Measurements from ENCODE around the gene EVA1B. TPM values are rescaled to one million over a fixed set of nuclear protein-coding genes. Genes with fewer than 3 reads are reported as not detected.

Gene EVA1B
- total RNA-seq, 6 experiments from 2014 or later, result 3.2 to 20.6 (median 5.1) TPM

DNA sequence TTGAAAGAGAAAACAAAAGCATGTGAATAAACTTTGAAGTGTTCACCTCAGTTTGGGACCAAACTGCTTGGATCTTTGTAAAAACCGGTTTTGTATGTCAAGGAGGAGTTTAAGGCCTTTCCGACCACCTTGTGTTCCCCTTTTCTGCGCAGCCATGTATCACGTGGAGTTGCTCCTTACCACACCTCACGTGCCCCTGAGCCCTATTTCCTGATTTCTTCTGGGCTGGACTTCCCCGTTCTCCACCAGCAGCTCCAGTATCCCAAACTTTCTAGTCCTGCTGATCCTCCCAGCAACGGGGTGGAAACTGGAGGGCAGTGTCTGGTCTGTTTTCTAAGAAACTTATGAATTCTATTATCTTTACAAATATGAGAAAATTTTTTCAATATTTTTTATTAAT is 18.9 kb downstream of the EVA1B start:
- 52% methylated on average over 7 of the region's 7 CpGs for WGBS (ENCODE audit: insufficient coverage, low coverage, low lambda C conversion rate, missing lambda C conversion rate)
- DNase-seq, result peak in 1 of 3 donors; percentile 47
- Histone ChIP-seq H3K36me3 (peaks cover 3 to 52% (median 17%) of the 10 kb centered on the region in 4 donors), H3K4me3 (no peak overlapping the region), H3K4me1 (peaks cover 0 to 7% (median under 1%) of the 10 kb centered on the region in 4 donors), H3K27ac (no peak overlapping the region), H3K27me3 (no peaks in the 10 kb centered on the region), H3K9me3 (no peaks in the 10 kb centered on the region)
- no peak for ATAC-seq
- TF ChIP-seq POLR2A (IDR thresholded peaks at IDR 0.05), result no peak
- TF ChIP-seq, protein P1, sequence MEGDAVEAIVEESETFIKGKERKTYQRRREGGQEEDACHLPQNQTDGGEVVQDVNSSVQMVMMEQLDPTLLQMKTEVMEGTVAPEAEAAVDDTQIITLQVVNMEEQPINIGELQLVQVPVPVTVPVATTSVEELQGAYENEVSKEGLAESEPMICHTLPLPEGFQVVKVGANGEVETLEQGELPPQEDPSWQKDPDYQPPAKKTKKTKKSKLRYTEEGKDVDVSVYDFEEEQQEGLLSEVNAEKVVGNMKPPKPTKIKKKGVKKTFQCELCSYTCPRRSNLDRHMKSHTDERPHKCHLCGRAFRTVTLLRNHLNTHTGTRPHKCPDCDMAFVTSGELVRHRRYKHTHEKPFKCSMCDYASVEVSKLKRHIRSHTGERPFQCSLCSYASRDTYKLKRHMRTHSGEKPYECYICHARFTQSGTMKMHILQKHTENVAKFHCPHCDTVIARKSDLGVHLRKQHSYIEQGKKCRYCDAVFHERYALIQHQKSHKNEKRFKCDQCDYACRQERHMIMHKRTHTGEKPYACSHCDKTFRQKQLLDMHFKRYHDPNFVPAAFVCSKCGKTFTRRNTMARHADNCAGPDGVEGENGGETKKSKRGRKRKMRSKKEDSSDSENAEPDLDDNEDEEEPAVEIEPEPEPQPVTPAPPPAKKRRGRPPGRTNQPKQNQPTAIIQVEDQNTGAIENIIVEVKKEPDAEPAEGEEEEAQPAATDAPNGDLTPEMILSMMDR (IDR thresholded peaks at IDR 0.05), result no peak
- intact Hi-C loops (cut with DNase I), result no loop called here

GRCh38 chr1:36303650-36304360 is 19.6 kb downstream of the EVA1B start:
- DNase-seq (peak in 1 of 3 donors; percentile 41), ATAC-seq (no peak)
- Histone ChIP-seq H3K27ac (no peak overlapping the region), H3K9me3 (no peaks in the 10 kb centered on the region), H3K4me3 (no peak overlapping the region), H3K27me3 (no peaks in the 10 kb centered on the region), H3K4me1 (peaks cover 0 to 8% (median 1%) of the 10 kb centered on the region in 4 donors), H3K36me3 (peaks cover 3 to 58% (median 18%) of the 10 kb centered on the region in 4 donors)
- TF ChIP-seq, protein P1 (IDR thresholded peaks at IDR 0.05), result no peak
- TF ChIP-seq POLR2A (IDR thresholded peaks at IDR 0.05), result no peak
- intact Hi-C loops (cut with DNase I), result no loop called here
- 93% methylated on average over 9 of the region's 23 CpGs for WGBS (ENCODE audit: insufficient coverage, low coverage, low lambda C conversion rate, missing lambda C conversion rate)

- DNase-seq (no peak), ATAC-seq (no peak)
- no peaks in the 10 kb centered on the region for H3K27me3 ChIP-seq
- H3K9me3 ChIP-seq, result no peaks in the 10 kb centered on the region
- H3K4me3 ChIP-seq, result no peak overlapping the region
- H3K27ac ChIP-seq, result no peak overlapping the region
- TF ChIP-seq, protein P1 (IDR thresholded peaks at IDR 0.05), result no peak
- TF ChIP-seq POLR2A (IDR thresholded peaks at IDR 0.05), result no peak
- peaks cover 0 to 8% (median 1%) of the 10 kb centered on the region in 4 donors for H3K4me1 ChIP-seq
- intact Hi-C loops (cut with DNase I), result no loop called here
- WGBS (ENCODE audit: insufficient coverage, low coverage, low lambda C conversion rate, missing lambda C conversion rate), result 74% methylated on average over 5 of the region's 5 CpGs
- peaks cover 5 to 63% (median 21%) of the 10 kb centered on the region in 4 donors for H3K36me3 ChIP-seq
These were observed 20.2 kb downstream of the EVA1B start for GRCh38 chr1:36303244-36303643.

GRCh38 chr1:36301220-36301619 is 22.2 kb downstream of the EVA1B start:
- WGBS (ENCODE audit: insufficient coverage, low coverage, low lambda C conversion rate, missing lambda C conversion rate), result 80% methylated on average over 1 of the region's 1 CpG
- no peak for TF ChIP-seq POLR2A (IDR thresholded peaks at IDR 0.05)
- TF ChIP-seq, protein P1 (IDR thresholded peaks at IDR 0.05), result no peak
- ATAC-seq (no peak), DNase-seq (peak in 1 of 3 donors; percentile 7)
- Histone ChIP-seq H3K36me3 (peaks cover 7 to 84% (median 31%) of the 10 kb centered on the region in 4 donors), H3K27me3 (no peaks in the 10 kb centered on the region), H3K4me1 (peaks cover 0 to 8% (median 1%) of the 10 kb centered on the region in 4 donors), H3K4me3 (no peak overlapping the region), H3K27ac (peak overlapping the region in 1 of 3 donors; percentile 46), H3K9me3 (no peaks in the 10 kb centered on the region)
- intact Hi-C loops (cut with DNase I), result no loop called here
